Measurements from ENCODE around the gene CAMK2N2. TPM values are rescaled to one million over a fixed set of nuclear protein-coding genes. Genes with fewer than 3 reads are reported as not detected.

The CAMK2N2 gene
- total and polyA plus RNA-seq, 9 of the 15 experiments (the other 6 are each of a cell fraction or from before 2014, with no cell fraction given), result 0.08 to 0.22 (median 0.11) TPM; not detected in 5

GRCh38 chr3:184298759-184299487, 37.6 kb upstream of the CAMK2N2 start, which contains the start of gene PSMD2 (continued):
- no peak for TF ChIP-seq PHTF2 (CRISPR knock-in tag; IDR thresholded peaks at IDR 0.05)
- TF ChIP-seq NR2C1 (IDR thresholded peaks at IDR 0.05), result peak; percentile 95
- TF ChIP-seq NR2C1 (tag; IDR thresholded peaks at IDR 0.05), result peak; percentile 98
- peak; percentile 73 for TF ChIP-seq ARHGAP35 (IDR thresholded peaks at IDR 0.05; ENCODE audit: partially characterized antibody)
- no peak for TF ChIP-seq ZBED1 (IDR thresholded peaks at IDR 0.05)
- no peak for TF ChIP-seq STAG1 (CRISPR knock-in tag; IDR thresholded peaks at IDR 0.05; ENCODE audit: borderline replicate concordance)
- no peak for TF ChIP-seq ZNF699 (CRISPR knock-in tag; IDR thresholded peaks at IDR 0.05; ENCODE audit: insufficient replicate concordance)
- TF ChIP-seq CHD7 (IDR thresholded peaks at IDR 0.05; ENCODE audit: low read depth, low read length), result no peak
- no peak for TF ChIP-seq NCOA4 (IDR thresholded peaks at IDR 0.05; ENCODE audit: partially characterized antibody)
- TF ChIP-seq CCNT2 (IDR thresholded peaks at IDR 0.05; ENCODE audit: borderline replicate concordance, extremely low read depth, insufficient read length, low read depth, low read length), result peak; percentile 40
- TF ChIP-seq RB1 (IDR thresholded peaks at IDR 0.05; ENCODE audit: low read depth), result no peak
- TF ChIP-seq EP300 (IDR thresholded peaks at IDR 0.05; ENCODE audit: low read length), result no peak
- no peak for TF ChIP-seq RFX7 (CRISPR knock-in tag; IDR thresholded peaks at IDR 0.05)
- TF ChIP-seq ZNF561 (CRISPR knock-in tag; conservative IDR thresholded peaks at IDR 0.05), result no peak
- peak; percentile 60 for TF ChIP-seq SAP30 (IDR thresholded peaks at IDR 0.05; ENCODE audit: borderline replicate concordance, insufficient read depth, low read depth, low read length, poor library complexity, severe bottlenecking)
- TF ChIP-seq CREB5 (CRISPR knock-in tag; IDR thresholded peaks at IDR 0.05), result no peak

Measured in K562 (cell line).